DND-41 (cell line): ENCODE data around the gene DCLK2.

Source experiments
- ATAC-seq: fragments of 200-7000 bp; cut with Tn5 transposase; 3 replicates; pipeline ENCODE4 v1.9.1; 2021; ENCODE audit warnings: low read depth; ENCODE audit not compliant: insufficient read depth
- DNase-seq: peaks from one replicate; pipeline ENCODE4 v3.0.0-alpha.2; 2020
- H2AFZ ChIP-seq: 2 replicates; pipeline ENCODE4 v1.6.0; 2012; ENCODE audit warnings: low read depth, low read length
- H3K27ac ChIP-seq: 2 replicates; pipeline ENCODE4 v1.5.1; 2012; ENCODE audit warnings: low read length, inconsistent platforms
- H3K27me3 ChIP-seq: fragments of 200-600 bp; sonication (generic); 2 replicates; pipeline ENCODE4 v1.6.0; 2012; ENCODE audit warnings: low read length, mild to moderate bottlenecking, inconsistent platforms; ENCODE audit not compliant: insufficient read depth, poor library complexity
- H3K36me3 ChIP-seq: 2 replicates; pipeline ENCODE4 v1.5.1; 2012; ENCODE audit warnings: low read length, inconsistent platforms; ENCODE audit not compliant: insufficient read depth
- H3K4me1 ChIP-seq: 2 replicates; pipeline ENCODE4 v1.5.1; 2012; ENCODE audit warnings: mild to moderate bottlenecking, low read length; ENCODE audit not compliant: insufficient read depth
- H3K4me2 ChIP-seq: 2 replicates; pipeline ENCODE4 v1.6.0; 2012; ENCODE audit warnings: mild to moderate bottlenecking, moderate library complexity, low read length, inconsistent platforms; ENCODE audit not compliant: insufficient read depth
- H3K4me3 ChIP-seq, 2 experiments: fragments of 200-600 bp in 1 of 2; shearing (Covaris generic) in 1 of 2; 2 replicates each; pipeline ENCODE4 v1.5.1; 2012 to 2016; ENCODE audit warnings: inconsistent platforms in 2 of 2, low read length in 2 of 2, mild to moderate bottlenecking in 2 of 2, low read depth in 1 of 2, moderate library complexity in 1 of 2
- H3K79me2 ChIP-seq: 2 replicates; pipeline ENCODE4 v1.6.0; 2012; ENCODE audit warnings: low read length, inconsistent platforms; ENCODE audit not compliant: insufficient read depth
- H3K9ac ChIP-seq: 2 replicates; pipeline ENCODE4 v1.6.0; 2012; ENCODE audit warnings: low read depth, mild to moderate bottlenecking, inconsistent platforms, low read length, moderate library complexity
- H3K9me3 ChIP-seq: 2 replicates; pipeline ENCODE4 v1.5.1; 2012; ENCODE audit warnings: low read length, moderate library complexity, mild to moderate bottlenecking, inconsistent platforms; ENCODE audit not compliant: insufficient read depth, severe bottlenecking
- H4K20me1 ChIP-seq: 2 replicates; pipeline ENCODE4 v1.6.0; 2012; ENCODE audit warnings: low read length; ENCODE audit not compliant: insufficient read depth
- CTCF ChIP-seq: IDR thresholded peaks from 2 replicates; pipeline ENCODE4 v1.5.1; 2012; ENCODE audit warnings: borderline replicate concordance, low read length, moderate library complexity, mild to moderate bottlenecking; ENCODE audit not compliant: poor library complexity, severe bottlenecking; ENCODE audit errors: extremely low read depth
- EZH2 ChIP-seq: IDR thresholded peaks from 3 replicates; pipeline ENCODE4 v1.6.1; 2012; ENCODE audit warnings: borderline replicate concordance, low read depth, mild to moderate bottlenecking, moderate library complexity, low read length, inconsistent platforms; ENCODE audit not compliant: severe bottlenecking

Gene DCLK2

DNA sequence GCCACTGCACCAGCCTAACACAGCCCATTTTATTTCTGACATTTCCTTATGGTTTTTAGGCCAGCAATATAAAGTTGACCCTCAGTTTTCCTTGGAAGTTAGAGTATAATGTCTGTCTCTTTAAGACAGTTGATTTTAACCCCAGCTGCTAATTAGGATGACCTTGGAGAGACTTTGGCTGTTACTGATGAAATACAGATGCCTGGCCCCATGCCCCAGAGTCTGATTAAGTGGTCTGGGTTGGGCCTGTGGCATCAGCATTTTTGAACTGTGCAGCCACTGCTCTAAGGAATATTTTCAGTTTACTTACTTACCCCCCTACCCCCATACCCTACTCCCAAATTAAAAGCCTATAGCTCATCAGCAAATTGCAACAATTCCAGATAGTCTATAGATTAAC, 85.8 kb downstream of the DCLK2 start:
- Histone ChIP-seq H3K79me2 (no peaks in the 10 kb centered on the region), H3K36me3 (no peaks in the 10 kb centered on the region), H4K20me1 (no peaks in the 10 kb centered on the region), H3K4me1 (no peaks in the 10 kb centered on the region), H3K4me3 (no peak overlapping the region), H2AFZ (no peak overlapping the region), H3K9me3 (no peaks in the 10 kb centered on the region), H3K9ac (no peak overlapping the region), H3K4me2 (no peak overlapping the region), H3K27ac (no peak overlapping the region), H3K27me3 (no peaks in the 10 kb centered on the region)
- DNase-seq (no peak), ATAC-seq (no peak)
- TF ChIP-seq EZH2 (no peak), CTCF (no peak)

DNA sequence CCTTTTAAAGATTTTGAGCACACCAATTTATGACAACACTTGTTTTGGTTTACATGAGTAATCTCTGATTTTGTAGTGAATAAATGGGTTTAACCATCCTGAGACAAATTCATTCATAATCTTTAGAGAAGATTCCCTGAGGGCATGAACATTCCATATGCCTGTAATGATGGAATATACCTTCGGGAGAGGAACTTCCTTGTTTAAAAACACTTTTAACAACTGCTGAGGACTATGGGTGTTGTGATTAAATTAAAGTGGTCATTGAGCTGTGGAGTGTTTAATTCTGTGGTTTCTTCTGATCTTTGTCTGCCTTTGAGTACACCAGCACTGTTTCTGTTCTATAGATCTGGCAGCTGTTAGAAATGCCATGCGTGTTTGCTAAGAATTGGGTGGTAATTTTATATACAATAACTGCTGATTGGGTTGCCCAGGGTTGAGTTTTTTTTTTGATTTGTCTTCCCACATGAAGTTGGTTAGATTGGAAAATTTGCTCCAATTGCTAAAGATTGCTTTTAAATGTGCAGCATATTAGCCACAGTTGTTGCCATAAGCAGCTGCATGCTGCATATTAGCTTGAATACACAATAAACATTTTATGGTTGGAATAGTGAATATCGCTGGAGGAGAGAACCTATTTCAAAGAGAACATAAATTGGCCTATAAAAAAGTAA, 86.8 kb downstream of the DCLK2 start:
- H4K20me1 ChIP-seq = no peaks in the 10 kb centered on the region
- no peak overlapping the region for H3K4me3 ChIP-seq
- no peak overlapping the region for H2AFZ ChIP-seq
- TF ChIP-seq EZH2 (no peak), CTCF (no peak)
- H3K79me2 ChIP-seq = no peaks in the 10 kb centered on the region
- no peaks in the 10 kb centered on the region for H3K4me1 ChIP-seq
- no peaks in the 10 kb centered on the region for H3K36me3 ChIP-seq
- H3K9ac ChIP-seq = no peak overlapping the region
- no peak overlapping the region for H3K27ac ChIP-seq
- no peak for ATAC-seq
- no peak overlapping the region for H3K4me2 ChIP-seq
- H3K9me3 ChIP-seq = no peaks in the 10 kb centered on the region
- no peaks in the 10 kb centered on the region for H3K27me3 ChIP-seq
- no peak for DNase-seq

- Histone ChIP-seq H3K9me3 (no peaks in the 10 kb centered on the region), H4K20me1 (no peaks in the 10 kb centered on the region), H3K27ac (no peak overlapping the region), H3K4me2 (no peak overlapping the region), H3K79me2 (no peaks in the 10 kb centered on the region), H3K9ac (no peak overlapping the region), H3K4me3 (no peak overlapping the region), H3K36me3 (no peaks in the 10 kb centered on the region), H3K27me3 (no peaks in the 10 kb centered on the region), H3K4me1 (no peaks in the 10 kb centered on the region), H2AFZ (no peak overlapping the region)
- TF ChIP-seq EZH2 = no peak
- TF ChIP-seq CTCF = no peak
- ATAC-seq = no peak
- DNase-seq = no peak
These were observed 88.8 kb downstream of the DCLK2 start for GRCh38 chr4:150167054-150167453.

DNA sequence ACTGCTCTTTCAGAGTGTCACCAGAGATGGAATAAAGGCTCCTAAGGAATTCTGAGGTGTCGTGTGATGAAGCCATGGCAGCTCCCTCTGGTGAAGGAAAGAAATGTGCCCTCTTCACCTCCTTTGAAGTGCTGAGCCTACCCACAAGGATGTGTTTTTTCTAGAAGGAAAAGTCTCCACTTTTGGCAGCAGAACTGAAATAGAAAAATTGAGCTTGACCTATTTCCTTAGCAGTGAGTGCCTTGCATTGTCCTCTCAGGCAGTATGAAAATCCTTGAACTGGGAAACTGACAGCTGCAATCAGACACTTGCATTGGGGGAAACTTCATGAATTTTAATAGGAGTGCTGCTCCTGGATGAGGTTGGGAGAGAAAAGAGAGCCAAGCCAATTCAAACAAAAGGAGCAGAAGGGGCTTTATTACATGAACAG, 95.2 kb downstream of the DCLK2 start:
- no peak for DNase-seq
- no peak for ATAC-seq
- Histone ChIP-seq H4K20me1 (no peaks in the 10 kb centered on the region), H3K4me2 (no peak overlapping the region), H3K36me3 (no peaks in the 10 kb centered on the region), H3K4me3 (no peak overlapping the region), H3K27me3 (no peaks in the 10 kb centered on the region), H3K4me1 (no peaks in the 10 kb centered on the region), H3K9me3 (no peaks in the 10 kb centered on the region), H3K27ac (no peak overlapping the region), H2AFZ (no peak overlapping the region), H3K79me2 (no peaks in the 10 kb centered on the region), H3K9ac (no peak overlapping the region)
- TF ChIP-seq CTCF = no peak
- TF ChIP-seq EZH2 = no peak
